ENCODE results near the gene DAB2.
"Not testable (repeated sequence)": the region's sequence is repeated elsewhere in the genome, so short reads cannot be mapped to it uniquely, and the experiment has no call there.

Gene DAB2

DNA sequence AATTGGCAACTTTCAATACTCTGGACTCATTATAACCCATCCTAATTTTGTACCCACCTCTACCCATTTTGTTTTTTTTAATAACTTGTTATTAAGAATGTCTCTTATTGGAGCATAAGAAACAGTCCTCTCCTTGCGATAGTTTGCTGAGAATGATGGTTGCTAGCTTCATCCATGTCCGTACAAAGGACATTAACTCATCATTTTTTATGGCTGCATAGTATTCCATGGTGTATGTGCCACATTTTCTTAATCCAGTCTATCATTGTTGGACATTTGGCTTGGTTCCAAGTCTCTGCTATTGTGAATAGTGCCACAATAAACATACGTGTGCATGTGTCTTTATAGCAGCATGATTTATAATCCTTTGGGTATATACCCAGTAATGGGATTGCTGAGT is 21.0 kb downstream of the DAB2 start:
- H3K9me3 ChIP-seq (ENCODE audit: control insufficient read depth, insufficient read depth, low read depth, low read length); H3K36me3 ChIP-seq (ENCODE audit: control insufficient read depth in 2 of 2, insufficient read depth in 1 of 2, low read length in 2 of 2); POLR2A ChIA-PET; H3K27ac ChIP-seq (ENCODE audit: extremely low read depth, low read depth, low read length); H3K4me3 ChIP-seq (ENCODE audit: low read depth, low read length); H3K4me1 ChIP-seq (ENCODE audit: control insufficient read depth, insufficient read depth, low read length): not testable (repeated sequence)
- peak; percentile 91 for TF ChIP-seq ZNF146 (tag by site-specific recombination; IDR thresholded peaks at IDR 0.05)
- TF ChIP-seq, protein P1, sequence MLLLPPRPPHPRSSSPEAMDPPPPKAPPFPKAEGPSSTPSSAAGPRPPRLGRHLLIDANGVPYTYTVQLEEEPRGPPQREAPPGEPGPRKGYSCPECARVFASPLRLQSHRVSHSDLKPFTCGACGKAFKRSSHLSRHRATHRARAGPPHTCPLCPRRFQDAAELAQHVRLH (tag by site-specific recombination; IDR thresholded peaks at IDR 0.05): peak; percentile 59; the same call in 1 of the 2 replicates
- TF ChIP-seq, protein P2, sequence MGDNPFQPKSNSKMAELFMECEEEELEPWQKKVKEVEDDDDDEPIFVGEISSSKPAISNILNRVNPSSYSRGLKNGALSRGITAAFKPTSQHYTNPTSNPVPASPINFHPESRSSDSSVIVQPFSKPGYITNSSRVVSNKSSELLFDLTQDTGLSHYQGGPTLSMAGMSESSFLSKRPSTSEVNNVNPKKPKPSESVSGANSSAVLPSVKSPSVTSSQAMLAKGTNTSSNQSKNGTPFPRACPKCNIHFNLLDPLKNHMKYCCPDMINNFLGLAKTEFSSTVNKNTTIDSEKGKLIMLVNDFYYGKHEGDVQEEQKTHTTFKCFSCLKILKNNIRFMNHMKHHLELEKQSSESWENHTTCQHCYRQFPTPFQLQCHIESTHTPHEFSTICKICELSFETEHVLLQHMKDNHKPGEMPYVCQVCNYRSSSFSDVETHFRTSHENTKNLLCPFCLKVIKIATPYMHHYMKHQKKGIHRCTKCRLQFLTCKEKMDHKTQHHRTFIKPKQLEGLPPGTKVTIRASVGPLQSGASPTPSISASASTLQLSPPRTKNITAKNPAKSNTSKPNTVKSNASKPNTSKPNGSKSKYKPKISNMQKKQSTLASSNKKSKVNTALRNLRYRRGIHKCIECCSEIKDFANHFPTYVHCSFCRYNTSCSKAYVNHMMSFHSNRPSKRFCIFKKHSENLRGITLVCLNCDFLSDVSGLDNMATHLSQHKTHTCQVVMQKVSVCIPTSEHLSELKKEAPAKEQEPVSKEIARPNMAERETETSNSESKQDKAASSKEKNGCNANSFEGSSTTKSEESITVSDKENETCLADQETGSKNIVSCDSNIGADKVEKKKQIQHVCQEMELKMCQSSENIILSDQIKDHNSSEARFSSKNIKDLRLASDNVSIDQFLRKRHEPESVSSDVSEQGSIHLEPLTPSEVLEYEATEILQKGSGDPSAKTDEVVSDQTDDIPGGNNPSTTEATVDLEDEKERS (tag by site-specific recombination; IDR thresholded peaks at IDR 0.05): 0 out of 2 replicates have a peak, but pooled peaks have one; percentile 11
- CTCF ChIA-PET: interaction anchor here (0.7 to 1.4 kb wide), 3 partner anchors 20 to 119 kb away, joined by 3 to 10 read pairs (median 5); no protein-coding TSS in a partner anchor

DNA sequence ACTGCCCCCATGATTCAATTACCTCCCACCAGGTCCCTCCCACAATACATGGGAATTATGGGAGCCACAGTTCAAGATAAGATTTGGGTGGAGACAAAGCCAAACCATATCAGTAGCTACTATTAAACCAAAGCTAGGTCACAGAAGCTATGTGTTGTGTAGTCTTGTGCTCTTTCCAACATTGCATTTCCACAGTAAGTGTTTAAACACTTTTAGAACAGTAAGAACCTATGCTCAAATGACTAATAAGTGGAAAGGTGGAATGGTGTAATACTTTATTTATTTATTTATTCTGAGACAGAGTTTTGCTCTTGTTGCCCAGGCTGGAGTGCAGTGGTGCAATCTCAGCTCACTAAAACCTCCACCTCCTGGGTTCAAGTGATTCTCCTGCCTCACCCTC is 22.6 kb downstream of the DAB2 start:
- H3K27ac ChIP-seq (ENCODE audit: extremely low read depth, low read depth, low read length); POLR2A ChIA-PET; H3K9me3 ChIP-seq (ENCODE audit: control insufficient read depth, insufficient read depth, low read depth, low read length); H3K4me3 ChIP-seq (ENCODE audit: low read depth, low read length); H3K4me1 ChIP-seq (ENCODE audit: control insufficient read depth, insufficient read depth, low read length); H3K36me3 ChIP-seq (ENCODE audit: control insufficient read depth in 2 of 2, insufficient read depth in 1 of 2, low read length in 2 of 2): not testable (repeated sequence)
- peak; percentile 11; the same call in 1 of the 2 replicates for TF ChIP-seq EGR2 (tag by site-specific recombination; IDR thresholded peaks at IDR 0.05; ENCODE audit: low read depth)
- CTCF ChIA-PET: interaction anchor here (0.6 to 4.4 kb wide), 3 partner anchors 26 to 173 kb away, joined by 3 to 18 read pairs (median 4); no protein-coding TSS in a partner anchor

DNA sequence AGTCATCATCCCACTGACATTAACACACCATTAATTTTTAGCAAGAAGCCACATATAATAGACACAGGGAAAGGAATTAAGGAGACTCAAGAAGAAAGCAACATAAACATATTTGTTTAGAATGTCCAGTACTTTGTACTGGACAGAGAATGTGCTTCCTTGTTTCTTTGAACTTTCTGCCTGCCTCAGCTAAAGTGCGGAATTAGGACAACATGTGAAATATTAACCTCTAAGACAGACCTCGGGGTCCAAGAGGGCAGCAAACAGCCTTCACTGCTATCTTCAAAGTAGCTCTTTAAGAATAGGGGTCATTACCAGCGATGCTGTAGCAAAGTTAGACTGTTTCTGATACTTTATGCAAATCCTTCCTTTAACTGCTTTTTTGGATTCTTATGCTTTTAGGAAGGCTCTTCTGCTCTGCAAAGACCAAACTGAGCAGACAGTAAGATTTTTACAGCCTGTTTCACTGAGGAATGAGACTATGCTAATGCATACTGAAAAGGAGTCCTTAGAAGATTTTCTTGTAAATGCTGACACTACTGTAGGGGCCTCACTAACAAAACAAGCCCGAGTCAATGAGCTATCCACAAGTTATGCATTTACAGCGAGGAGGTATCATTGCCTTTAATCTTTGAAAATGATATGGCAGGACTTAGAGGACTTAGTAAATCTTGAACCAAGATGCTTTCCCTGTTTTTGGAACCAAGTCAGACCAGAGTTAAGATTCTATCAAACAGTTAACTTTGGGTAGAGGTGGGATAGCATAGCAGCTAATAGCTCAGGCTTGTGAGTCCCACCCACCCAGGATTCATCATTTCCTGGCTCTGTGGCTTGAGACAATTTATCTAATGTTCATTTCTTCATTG is 23.8 kb downstream of the DAB2 start:
- Histone ChIP-seq H3K4me3 (ENCODE audit: low read depth, low read length) (no peak overlapping the region), H3K9me3 (ENCODE audit: control insufficient read depth, insufficient read depth, low read depth, low read length) (no peaks in the 10 kb centered on the region), H3K36me3 (ENCODE audit: control insufficient read depth in 2 of 2, insufficient read depth in 1 of 2, low read length in 2 of 2) (no peaks in the 10 kb centered on the region), H3K4me1 (ENCODE audit: control insufficient read depth, insufficient read depth, low read length) (0 out of 2 replicates have a peak, but pooled peaks cover 5% of the 10 kb centered on the region), H3K27ac (ENCODE audit: extremely low read depth, low read depth, low read length) (no peak overlapping the region)
- CTCF ChIA-PET: interaction anchor here (0.6 to 4.4 kb wide), 2 partner anchors 25 to 118 kb away, joined by 3 to 18 read pairs; no protein-coding TSS in a partner anchor
- POLR2A ChIA-PET: no interaction called here
- TF ChIP-seq ZNF768 (tag by site-specific recombination; IDR thresholded peaks at IDR 0.05): no peak
- TF ChIP-seq ZNF394 (tag by site-specific recombination; IDR thresholded peaks at IDR 0.05; ENCODE audit: borderline replicate concordance): no peak
- no peak for TF ChIP-seq EGR2 (tag by site-specific recombination; IDR thresholded peaks at IDR 0.05; ENCODE audit: low read depth)
- TF ChIP-seq, protein P3, sequence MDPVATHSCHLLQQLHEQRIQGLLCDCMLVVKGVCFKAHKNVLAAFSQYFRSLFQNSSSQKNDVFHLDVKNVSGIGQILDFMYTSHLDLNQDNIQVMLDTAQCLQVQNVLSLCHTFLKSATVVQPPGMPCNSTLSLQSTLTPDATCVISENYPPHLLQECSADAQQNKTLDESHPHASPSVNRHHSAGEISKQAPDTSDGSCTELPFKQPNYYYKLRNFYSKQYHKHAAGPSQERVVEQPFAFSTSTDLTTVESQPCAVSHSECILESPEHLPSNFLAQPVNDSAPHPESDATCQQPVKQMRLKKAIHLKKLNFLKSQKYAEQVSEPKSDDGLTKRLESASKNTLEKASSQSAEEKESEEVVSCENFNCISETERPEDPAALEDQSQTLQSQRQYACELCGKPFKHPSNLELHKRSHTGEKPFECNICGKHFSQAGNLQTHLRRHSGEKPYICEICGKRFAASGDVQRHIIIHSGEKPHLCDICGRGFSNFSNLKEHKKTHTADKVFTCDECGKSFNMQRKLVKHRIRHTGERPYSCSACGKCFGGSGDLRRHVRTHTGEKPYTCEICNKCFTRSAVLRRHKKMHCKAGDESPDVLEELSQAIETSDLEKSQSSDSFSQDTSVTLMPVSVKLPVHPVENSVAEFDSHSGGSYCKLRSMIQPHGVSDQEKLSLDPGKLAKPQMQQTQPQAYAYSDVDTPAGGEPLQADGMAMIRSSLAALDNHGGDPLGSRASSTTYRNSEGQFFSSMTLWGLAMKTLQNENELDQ (tag by site-specific recombination; IDR thresholded peaks at IDR 0.05; ENCODE audit: low read depth): no peak
- TF ChIP-seq ZNF335 (tag by site-specific recombination; conservative IDR thresholded peaks at IDR 0.05): no peak
- no peak for TF ChIP-seq ZSCAN30 (tag by site-specific recombination; IDR thresholded peaks at IDR 0.05)
- TF ChIP-seq SCRT2 (tag by site-specific recombination; IDR thresholded peaks at IDR 0.05): no peak

All from HEK293 (cell line).